NT2/D1 (cell line): ENCODE data around the gene ETV3.

Experiments
- YY1 ChIP-seq: IDR thresholded peaks from 2 replicates; pipeline ENCODE4 v1.6.1; 2011; ENCODE audit not compliant: insufficient read length, insufficient read depth
- ZNF274 ChIP-seq: IDR thresholded peaks from 2 replicates; pipeline ENCODE4 v1.6.1; 2011; ENCODE audit warnings: mild to moderate bottlenecking, low read depth, low read length

- TF ChIP-seq ZNF274 (no peak), YY1 (no peak)
These were observed 16.1 kb upstream of the ETV3 start for GRCh38 chr1:157154291-157154690.
